Measurements from ENCODE around the gene EPRS1. TPM values are rescaled to one million over a fixed set of nuclear protein-coding genes. Genes with fewer than 3 reads are reported as not detected.

Gene EPRS1
- polyA plus RNA-seq, 1 of the 3 experiments (the other 2 are of a cell fraction), result 23.4 TPM

DNA sequence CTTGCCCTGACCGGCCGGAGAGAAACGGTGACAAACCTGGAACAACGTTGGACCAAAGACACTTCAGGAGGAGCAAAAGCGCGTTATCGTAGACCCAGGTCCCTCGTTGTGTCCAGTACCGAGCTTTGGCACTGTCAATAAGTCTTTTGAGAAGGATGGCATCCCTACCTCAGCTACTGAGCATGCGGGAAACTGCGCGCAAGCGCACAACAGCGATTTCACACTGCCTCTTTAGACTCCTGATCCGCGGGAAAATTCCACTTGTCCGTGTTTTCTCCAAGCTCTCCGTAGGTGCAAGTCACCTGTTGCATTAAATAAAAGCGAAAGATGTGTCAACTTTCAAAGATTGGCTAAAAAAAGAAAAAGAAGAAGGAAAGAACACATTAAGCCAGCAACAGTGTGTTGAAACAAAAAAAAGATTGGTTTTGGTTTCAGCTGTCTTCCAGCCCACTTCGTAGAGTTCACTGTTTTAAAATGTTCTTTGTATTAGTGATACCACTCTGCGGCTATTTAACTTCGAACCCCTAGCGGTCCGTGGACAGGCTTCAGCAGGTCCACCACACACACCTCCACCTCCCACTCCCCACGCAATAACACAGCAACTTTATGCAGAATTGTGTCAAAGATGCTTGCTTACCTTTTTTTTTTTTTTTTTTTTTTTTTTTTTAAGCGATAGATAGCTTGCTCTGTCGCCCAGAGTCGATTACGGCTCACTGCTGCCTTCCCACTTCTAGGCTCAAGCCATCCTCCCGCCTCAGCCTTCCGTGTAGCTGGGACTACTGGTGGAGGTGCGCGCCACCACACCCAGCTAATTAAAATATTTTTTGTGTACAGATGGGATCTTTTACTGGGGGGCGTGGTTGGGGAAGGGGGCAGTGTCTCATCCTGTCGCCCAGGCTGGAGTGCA is 43.6 kb upstream of the EPRS1 start, which contains the start of gene BPNT1:
Gene BPNT1 (minus strand): TSS at position 139 of the 907 bp plus-strand sequence. CDS start 9,942 bp downstream, outside the sequence.
- H3K27ac ChIP-seq (ENCODE audit: low read depth in 2 of 2, low read length in 1 of 2), result peak within 1 kb of the TSS; percentile 53 to 76; a peak in 3 of 4 replicates
- H3K4me2 ChIP-seq, result peak within 1 kb of the TSS; percentile 79
- no peaks in the 10 kb centered on the region for H4K20me1 ChIP-seq (ENCODE audit: insufficient read depth)
- ChIA-PET POLR2A (no interaction called here), CTCF (interaction anchor here (0.6 kb wide), 1 partner anchor 647 kb away, joined by 3 read pairs; no protein-coding TSS in a partner anchor)
- H3K79me2 ChIP-seq (ENCODE audit: insufficient read depth), result peaks cover 48% of the 10 kb centered on the region
- peaks cover 8% of the 10 kb centered on the region for H3F3A ChIP-seq (replicated peaks; ENCODE audit: insufficient read depth)
- H3K27me3 ChIP-seq (ENCODE audit: insufficient read depth), result no peaks in the 10 kb centered on the region
- no peak for TF ChIP-seq SMC3 (IDR thresholded peaks at IDR 0.05; ENCODE audit: low read depth, low read length)
- no peak for TF ChIP-seq TCF12 (IDR thresholded peaks at IDR 0.05)
- peak; percentile 69 for TF ChIP-seq JUND (IDR thresholded peaks at IDR 0.05)
- TF ChIP-seq NRF1 (IDR thresholded peaks at IDR 0.05; ENCODE audit: low read depth, low read length), result peak; percentile 73
- TF ChIP-seq YY1 (IDR thresholded peaks at IDR 0.05; ENCODE audit: low read depth), result no peak; the same call in 1 of the 2 replicates
- no peak for TF ChIP-seq TEAD4 (IDR thresholded peaks at IDR 0.05; ENCODE audit: borderline replicate concordance, insufficient read depth)
- 0 out of 2 replicates have a peak, but pooled peaks have one; percentile 76 for TF ChIP-seq SIN3A (IDR thresholded peaks at IDR 0.05; ENCODE audit: borderline replicate concordance, low read depth, low read length)
- TF ChIP-seq FOXM1 (IDR thresholded peaks at IDR 0.05; ENCODE audit: low read depth), result no peak
- TF ChIP-seq GATA2 (CRISPR knock-in tag; IDR thresholded peaks at IDR 0.05), result no peak
- peak; percentile 92 for TF ChIP-seq POLR2AphosphoS5 (IDR thresholded peaks at IDR 0.05; ENCODE audit: low read depth, low read length)
- TF ChIP-seq MXI1 (IDR thresholded peaks at IDR 0.05; ENCODE audit: low read depth, low read length), result peak; percentile 91
- TF ChIP-seq, protein P1, sequence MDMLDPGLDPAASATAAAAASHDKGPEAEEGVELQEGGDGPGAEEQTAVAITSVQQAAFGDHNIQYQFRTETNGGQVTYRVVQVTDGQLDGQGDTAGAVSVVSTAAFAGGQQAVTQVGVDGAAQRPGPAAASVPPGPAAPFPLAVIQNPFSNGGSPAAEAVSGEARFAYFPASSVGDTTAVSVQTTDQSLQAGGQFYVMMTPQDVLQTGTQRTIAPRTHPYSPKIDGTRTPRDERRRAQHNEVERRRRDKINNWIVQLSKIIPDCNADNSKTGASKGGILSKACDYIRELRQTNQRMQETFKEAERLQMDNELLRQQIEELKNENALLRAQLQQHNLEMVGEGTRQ (IDR thresholded peaks at IDR 0.05; ENCODE audit: borderline replicate concordance, low read depth, low read length), result no peak
- TF ChIP-seq TAF1 (IDR thresholded peaks at IDR 0.05; ENCODE audit: borderline replicate concordance, low read depth, low read length), result peak; percentile 76
- peak; percentile 88 for TF ChIP-seq RFX5 (IDR thresholded peaks at IDR 0.05; ENCODE audit: low read length)
- TF ChIP-seq RXRA (IDR thresholded peaks at IDR 0.05; ENCODE audit: borderline replicate concordance, low read depth), result no peak
- TF ChIP-seq NFIC (IDR thresholded peaks at IDR 0.05; ENCODE audit: borderline replicate concordance), result no peak
- no peak for TF ChIP-seq MAX (IDR thresholded peaks at IDR 0.05; ENCODE audit: low read depth)
- TF ChIP-seq FOXJ3 (CRISPR knock-in tag; IDR thresholded peaks at IDR 0.05), result no peak
- TF ChIP-seq CHD2 (IDR thresholded peaks at IDR 0.05; ENCODE audit: low read length, partially characterized antibody), result peak; percentile 83
- peak; percentile 92 for TF ChIP-seq RCOR1 (IDR thresholded peaks at IDR 0.05; ENCODE audit: low read length)
- TF ChIP-seq, protein P2, sequence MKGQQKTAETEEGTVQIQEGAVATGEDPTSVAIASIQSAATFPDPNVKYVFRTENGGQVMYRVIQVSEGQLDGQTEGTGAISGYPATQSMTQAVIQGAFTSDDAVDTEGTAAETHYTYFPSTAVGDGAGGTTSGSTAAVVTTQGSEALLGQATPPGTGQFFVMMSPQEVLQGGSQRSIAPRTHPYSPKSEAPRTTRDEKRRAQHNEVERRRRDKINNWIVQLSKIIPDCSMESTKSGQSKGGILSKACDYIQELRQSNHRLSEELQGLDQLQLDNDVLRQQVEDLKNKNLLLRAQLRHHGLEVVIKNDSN (IDR thresholded peaks at IDR 0.05; ENCODE audit: borderline replicate concordance, low read depth), result no peak
- TF ChIP-seq RAD21 (IDR thresholded peaks at IDR 0.05; ENCODE audit: low read length), result no peak
- peak; percentile 19; the same call in 1 of the 2 replicates for TF ChIP-seq CTCF (IDR thresholded peaks at IDR 0.05)
- no peak for TF ChIP-seq EP300 (IDR thresholded peaks at IDR 0.05; ENCODE audit: borderline replicate concordance in 1 of 2, low read depth in 1 of 2, low read length in 1 of 2)
- TF ChIP-seq, protein P3, sequence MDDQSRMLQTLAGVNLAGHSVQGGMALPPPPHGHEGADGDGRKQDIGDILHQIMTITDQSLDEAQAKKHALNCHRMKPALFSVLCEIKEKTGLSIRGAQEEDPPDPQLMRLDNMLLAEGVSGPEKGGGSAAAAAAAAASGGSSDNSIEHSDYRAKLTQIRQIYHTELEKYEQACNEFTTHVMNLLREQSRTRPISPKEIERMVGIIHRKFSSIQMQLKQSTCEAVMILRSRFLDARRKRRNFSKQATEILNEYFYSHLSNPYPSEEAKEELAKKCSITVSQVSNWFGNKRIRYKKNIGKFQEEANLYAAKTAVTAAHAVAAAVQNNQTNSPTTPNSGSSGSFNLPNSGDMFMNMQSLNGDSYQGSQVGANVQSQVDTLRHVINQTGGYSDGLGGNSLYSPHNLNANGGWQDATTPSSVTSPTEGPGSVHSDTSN (IDR thresholded peaks at IDR 0.05), result peak; percentile 33; the same call in 1 of the 2 replicates
- no peak for TF ChIP-seq FOSL2 (IDR thresholded peaks at IDR 0.05; ENCODE audit: borderline replicate concordance, low read depth)
- H3K4me3 ChIP-seq (ENCODE audit: low read depth in 2 of 2, low read length in 1 of 2), result peak within 1 kb of the TSS; percentile 66 to 88
- no peaks in the 10 kb centered on the region for H3K9me3 ChIP-seq
- H3K9me2 ChIP-seq, result no peaks in the 10 kb centered on the region
- H3K36me3 ChIP-seq (replicated peaks in 1 of 2; ENCODE audit: control insufficient read depth in 1 of 2, insufficient read depth in 2 of 2, low read length in 1 of 2), result peaks cover 0 to 6% of the 10 kb centered on the region in 2 experiments
- peaks cover under 1% of the 10 kb centered on the region in 2 experiments; a peak in 2 of 4 replicates for H3K4me1 ChIP-seq (ENCODE audit: control insufficient read depth in 1 of 2, insufficient read depth in 2 of 2, low read depth in 1 of 2, low read length in 1 of 2)
- peak within 1 kb of the TSS; percentile 71 for H3K9ac ChIP-seq
- peak within 1 kb of the TSS; percentile 99 for H2AFZ ChIP-seq (ENCODE audit: low read depth)
- peak; percentile 85 for DNase-seq
- WGBS (ENCODE audit: low lambda C conversion rate), result 2% methylated on average over 35 of the region's 35 CpGs

All from SK-N-SH (cell line).